GM21447 (cell line): ENCODE results near the gene OR3A2.
"Not testable (repeated sequence)": the region's sequence is repeated elsewhere in the genome, so short reads cannot be mapped to it uniquely, and the experiment has no call there.

Source experiments
- ATAC-seq: cut with Tn5 transposase; IDR thresholded peaks from one replicate; pipeline ENCODE4 v1.9.1; 2021; ENCODE audit not compliant: unreplicated experiment

The OR3A2 gene

GRCh38 chr17:3385869-3386816 lies at the start of gene OR3A2:
Gene OR3A2 (minus strand): TSS chr17:3386308.
- ATAC-seq = no peak

- no peak for ATAC-seq
These were observed 47.6 kb upstream of the OR3A2 start, which contains the start of gene OR1E2 for GRCh38 chr17:3433741-3434140. Gene OR1E2 (minus strand): TSS chr17:3433841. CDS start chr17:3433841, 0 bp downstream.

GRCh38 chr17:3433215-3433614 lies 47.1 kb upstream of the OR3A2 start:
- not testable (repeated sequence) for ATAC-seq

GRCh38 chr17:3418222-3418621 lies 32.1 kb upstream of the OR3A2 start:
- no peak for ATAC-seq

DNA sequence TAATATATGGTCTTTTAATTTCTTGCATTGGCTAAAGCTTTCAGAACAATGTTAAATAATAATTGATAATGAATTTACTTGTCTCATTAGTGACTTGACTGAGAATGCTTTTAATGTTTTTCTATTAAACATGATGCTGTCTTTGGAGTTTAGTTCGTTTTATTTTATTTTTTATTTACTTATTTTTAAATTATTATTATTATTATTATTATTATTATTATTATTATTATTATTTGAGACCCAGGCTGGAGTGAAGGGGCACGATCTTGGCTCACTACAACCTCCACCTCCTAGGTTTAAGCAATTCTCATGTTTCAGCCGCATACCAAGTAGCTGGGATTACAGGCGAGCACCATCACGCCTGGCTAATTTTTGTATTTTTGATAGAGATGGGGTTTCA lies 29.5 kb upstream of the OR3A2 start:
- no peak for ATAC-seq

DNA sequence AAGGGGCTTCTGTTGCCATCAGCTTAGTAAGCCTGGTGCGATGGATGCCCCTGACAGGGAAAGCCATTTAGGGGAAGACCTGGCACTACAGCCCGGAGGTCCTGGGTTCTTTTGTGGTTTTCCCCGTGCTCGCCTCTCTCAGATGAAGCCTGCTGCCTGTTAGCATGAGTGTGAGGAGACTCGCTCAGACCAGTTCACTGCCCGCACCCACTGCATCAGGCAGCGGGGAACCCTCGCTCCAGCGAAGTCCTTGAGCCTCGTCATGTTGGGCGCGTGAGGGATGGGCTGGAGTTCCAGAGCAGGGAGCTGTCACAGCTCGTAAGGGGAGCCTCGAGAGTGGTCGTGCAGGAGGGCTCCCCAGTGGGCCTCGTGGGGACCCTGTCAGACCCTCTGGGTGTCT lies 26.1 kb upstream of the OR3A2 start:
- ATAC-seq = not testable (repeated sequence)

DNA sequence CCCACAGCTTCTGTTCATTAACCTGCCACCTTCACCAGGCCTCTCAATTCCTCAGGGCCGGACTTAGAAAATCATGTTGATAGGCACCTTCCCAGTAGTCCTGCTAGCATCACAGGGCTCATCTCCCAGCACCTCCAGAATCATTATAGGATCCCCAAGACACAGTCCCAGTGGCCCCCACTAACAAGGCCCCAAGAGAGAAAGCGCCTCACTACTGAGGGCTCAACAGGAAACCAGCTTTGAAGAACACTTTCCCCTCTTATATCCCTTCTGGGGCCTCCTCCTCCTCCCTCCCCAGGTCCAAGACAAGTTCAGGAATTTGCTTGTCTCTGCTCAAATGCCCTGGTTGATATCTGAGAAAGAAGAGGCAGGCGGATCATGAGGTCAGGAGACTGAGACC lies 25.0 kb upstream of the OR3A2 start, which contains the start of gene OR3A3:
OR3A3 (plus strand) TSS at position 301 of the 400 bp plus-strand sequence.
- ATAC-seq = no peak

GRCh38 chr17:3403856-3404255 lies 17.7 kb upstream of the OR3A2 start:
- not testable (repeated sequence) for ATAC-seq

GRCh38 chr17:3401786-3402185 lies 15.7 kb upstream of the OR3A2 start:
- ATAC-seq = no peak

DNA sequence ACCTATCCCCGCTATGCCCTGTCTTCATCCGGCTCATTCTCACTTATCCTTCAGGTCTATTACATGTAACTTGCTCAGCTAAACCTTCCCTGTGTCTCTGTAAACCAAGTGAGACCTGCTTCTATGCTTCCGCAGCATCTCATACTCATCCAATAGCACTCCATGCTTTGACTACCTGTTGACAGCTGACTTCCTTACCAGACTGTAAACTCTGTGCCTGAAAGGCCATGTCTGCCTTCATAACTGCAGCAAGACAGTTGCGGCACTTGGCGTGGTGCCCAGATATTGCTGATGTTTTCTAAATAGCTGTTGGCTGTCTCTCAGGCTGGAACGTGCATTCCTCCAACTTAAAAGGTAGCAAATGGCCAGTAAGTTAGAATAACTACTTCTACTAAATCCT lies 13.9 kb upstream of the OR3A2 start:
- no peak for ATAC-seq

DNA sequence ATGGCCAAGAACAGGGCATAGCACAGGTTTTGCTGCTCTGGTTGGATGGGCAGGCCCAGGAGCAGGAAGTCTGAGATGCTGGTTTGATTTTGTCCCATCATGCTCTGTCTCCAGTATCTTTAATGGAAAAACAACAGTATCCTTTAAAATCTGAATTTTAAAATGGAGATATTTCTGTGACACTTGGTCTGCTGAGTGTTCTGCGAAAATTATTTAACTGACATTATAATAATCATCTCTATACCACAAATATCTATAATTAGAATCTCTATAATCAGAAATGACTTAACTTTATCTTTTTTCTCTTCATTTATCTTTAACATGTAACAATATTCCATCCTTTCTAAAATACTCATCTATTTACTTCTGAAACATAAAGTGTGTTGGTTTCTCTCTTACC lies 12.2 kb upstream of the OR3A2 start, which contains the start of gene OR1E1:
OR1E1 (minus strand) TSS at position 101 of the 400 bp plus-strand sequence; CDS start at position 101, 0 bp downstream.
- ATAC-seq = no peak

DNA sequence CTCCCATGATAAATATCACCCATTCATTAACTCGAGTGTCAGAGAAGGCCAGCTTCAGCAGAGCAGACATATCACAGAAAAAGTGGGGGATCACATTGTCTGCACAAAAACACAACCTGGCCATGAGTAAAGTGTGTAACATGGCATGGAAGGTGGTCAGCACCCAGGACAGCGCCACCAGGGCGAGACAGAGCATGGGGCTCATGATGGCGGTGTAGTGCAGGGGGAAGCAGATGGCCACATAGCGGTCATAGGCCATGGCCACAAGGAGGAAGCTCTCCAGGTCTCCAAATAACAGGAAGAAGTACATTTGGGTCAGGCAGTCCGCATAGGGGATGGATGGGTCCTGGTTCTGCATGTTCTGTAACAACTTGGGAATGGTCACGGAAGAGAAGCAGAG lies 11.7 kb upstream of the OR3A2 start:
- ATAC-seq = not testable (repeated sequence)

DNA sequence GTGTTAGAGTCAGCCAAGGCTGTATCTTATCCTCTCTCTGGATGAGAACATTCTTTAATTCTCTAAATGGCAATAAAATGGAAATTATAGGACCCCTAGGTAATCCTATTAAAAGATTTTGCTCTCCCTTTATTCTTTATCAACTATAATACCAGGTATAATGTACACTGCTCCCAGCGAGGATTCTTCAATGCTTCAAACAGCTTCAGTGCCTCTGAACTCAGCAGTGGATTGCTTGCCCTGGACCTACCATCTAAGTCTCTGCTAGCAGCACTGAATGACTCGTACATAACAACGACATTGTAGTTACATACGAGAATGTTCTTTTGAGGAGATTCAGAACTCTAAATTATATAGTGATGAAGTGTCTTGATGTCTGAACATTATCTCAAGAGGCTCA lies 3.7 kb upstream of the OR3A2 start:
- ATAC-seq = no peak

- no peak for ATAC-seq
These were observed 4.2 kb downstream of the OR3A2 start for GRCh38 chr17:3381957-3382356.

GRCh38 chr17:3378321-3378720 lies 7.8 kb downstream of the OR3A2 start:
- ATAC-seq = no peak

DNA sequence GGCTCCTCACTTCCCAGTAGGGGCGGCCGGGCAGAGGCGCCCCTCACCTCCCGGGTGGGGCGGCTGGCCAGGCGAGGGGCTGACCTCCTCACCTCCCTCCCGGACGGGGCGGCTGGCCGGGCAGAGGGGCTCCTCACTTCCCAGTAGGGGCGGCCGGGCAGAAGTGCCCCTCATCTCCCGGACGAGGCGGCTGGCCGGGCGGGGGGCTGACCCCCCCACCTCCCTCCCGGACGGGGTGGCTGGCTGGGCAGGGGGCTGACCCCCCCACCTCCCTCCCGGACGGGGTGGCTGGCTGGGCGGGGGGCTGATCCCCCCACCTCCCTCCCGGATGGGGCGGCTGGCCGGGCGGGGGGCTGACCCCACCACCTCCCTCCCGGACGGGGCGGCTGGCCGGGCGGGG lies 14.9 kb downstream of the OR3A2 start:
- ATAC-seq = not testable (repeated sequence)

DNA sequence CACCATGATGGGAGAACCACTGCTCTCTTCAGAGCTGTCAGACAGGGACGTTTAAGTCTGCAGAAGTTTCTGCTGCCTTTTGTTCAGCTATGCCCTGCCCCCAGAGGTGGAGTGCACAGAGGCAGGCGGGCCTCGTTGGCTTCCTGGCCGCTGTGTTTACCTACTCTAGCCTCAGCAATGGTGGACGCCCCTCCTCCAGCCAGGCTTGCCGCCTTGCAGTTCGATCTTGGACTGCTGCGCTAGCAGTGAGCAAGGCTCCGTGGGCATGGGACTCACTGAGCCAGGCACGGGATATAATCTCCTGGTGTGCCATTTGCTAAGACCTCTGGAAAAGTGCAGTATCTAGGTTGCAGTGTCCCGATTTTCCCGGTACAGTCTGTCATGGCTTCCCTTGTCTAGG lies 43.3 kb downstream of the OR3A2 start:
- ATAC-seq = not testable (repeated sequence)

- ATAC-seq = no peak
These were observed 50.2 kb downstream of the OR3A2 start for GRCh38 chr17:3335876-3336275.

DNA sequence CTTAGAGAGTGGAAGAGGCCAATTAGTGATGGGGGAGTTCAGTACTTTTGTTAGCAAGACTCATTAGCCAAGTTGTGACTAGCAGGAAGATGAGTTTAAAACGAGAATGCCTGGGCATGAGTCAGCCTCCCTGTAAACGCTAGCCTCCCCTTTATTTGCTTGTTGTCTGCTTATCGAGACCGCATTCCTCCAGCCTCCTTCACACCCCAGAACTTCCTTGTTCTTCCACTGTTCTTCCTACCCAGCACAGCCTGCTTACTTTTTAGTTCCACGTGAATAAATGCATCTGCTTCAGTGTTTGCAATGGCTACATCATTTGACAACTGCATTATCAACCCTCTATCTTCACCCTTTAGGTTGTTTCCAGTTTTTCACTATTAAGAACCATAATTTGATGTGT lies 67.8 kb downstream of the OR3A2 start:
- ATAC-seq = no peak

GRCh38 chr17:3316836-3317235 lies 69.3 kb downstream of the OR3A2 start:
- no peak for ATAC-seq

- ATAC-seq = no peak
These were observed 77.5 kb downstream of the OR3A2 start for GRCh38 chr17:3308603-3309002.

- no peak for ATAC-seq
These were observed 87.8 kb downstream of the OR3A2 start, which contains the start of gene OR3A1 for GRCh38 chr17:3298260-3298659. Gene OR3A1 (minus strand): TSS chr17:3298360. CDS start chr17:3292582, 5,778 bp downstream.
